H1 (cell line): ENCODE data around the gene MACROD2. TPM values are rescaled to one million over a fixed set of nuclear protein-coding genes. Genes with fewer than 3 reads are reported as not detected.

ENCODE experiments used
- E2F6 ChIP-seq: IDR thresholded peaks from 2 replicates; pipeline ENCODE4 v1.6.1; 2012; ENCODE audit warnings: inconsistent platforms
- JUND ChIP-seq: IDR thresholded peaks from 2 replicates; pipeline ENCODE4 v1.6.1; 2011; ENCODE audit warnings: mild to moderate bottlenecking, improper control_type of control experiment, low read length
- KDM5A ChIP-seq: fragments of 200-600 bp; IDR thresholded peaks from 2 replicates; pipeline ENCODE4 v1.7.1; 2012; ENCODE audit warnings: mild to moderate bottlenecking, low read length, inconsistent platforms, mixed read lengths
- NANOG ChIP-seq: IDR thresholded peaks from 2 replicates; pipeline ENCODE4 v1.6.1; 2011; ENCODE audit warnings: low read length, low read depth, mild to moderate bottlenecking, inconsistent platforms; ENCODE audit not compliant: insufficient read depth, poor library complexity, severe bottlenecking
- NRF1 ChIP-seq: IDR thresholded peaks from 2 replicates; pipeline ENCODE4 v1.6.1; 2011; ENCODE audit warnings: mild to moderate bottlenecking, low read depth, low read length, improper control_type of control experiment
- RNF2 ChIP-seq: fragments of 200-900, 300-1000 bp; sonication (generic); IDR thresholded peaks from 2 replicates; pipeline ENCODE4 v1.7.1; 2016; ENCODE audit warnings: borderline replicate concordance, low read depth, mild to moderate bottlenecking, antibody characterized with exemption, low read length; ENCODE audit not compliant: poor library complexity, severe bottlenecking; ENCODE audit errors: missing control alignments
- SP1 ChIP-seq: IDR thresholded peaks from 2 replicates; pipeline ENCODE4 v1.6.1; 2011; ENCODE audit warnings: low read depth, low read length
- SRF ChIP-seq: IDR thresholded peaks from 2 replicates; pipeline ENCODE4 v1.6.1; 2011; ENCODE audit warnings: mild to moderate bottlenecking, low read depth, low read length, moderate library complexity
- TAF7 ChIP-seq: optimal IDR thresholded peaks from 2 replicates; pipeline ENCODE3; 2011; ENCODE audit warnings: low read depth, mild to moderate bottlenecking, inconsistent platforms, low read length, moderate library complexity, borderline replicate concordance
- YY1 ChIP-seq: IDR thresholded peaks from 2 replicates; pipeline ENCODE4 v1.6.1; 2011; ENCODE audit warnings: low read depth, mild to moderate bottlenecking, low read length
- polyA plus RNA-seq, 7 experiments: library from polyadenylated mRNA; depleted of rRNA in 3 of 7; stranded (reverse) in 5 of 7; unstranded in 2 of 7; fragments of >200 nt in 5 of 7; fragments of 200-250 nt in 2 of 7; gene quantifications; 1 replicate in 5 of 7; 2 replicates in 1 of 7; 4 replicates in 1 of 7; pipeline versions ENCODE4 v1.2.1 to v1.2.3, GENCODE V29; 2011 to 2013; ENCODE audit warnings: missing spikeins in 2 of 7, mixed read lengths in 2 of 7
- total RNA-seq: library from RNA; stranded (reverse); fragmentation: NEBNext Ultra II Directional; extraction: Animal tissue kit (Norgen Biotek cat#: 25700); gene quantifications from 2 replicates; pipeline ENCODE4 v1.2.1, GENCODE V29; 2021
- TF ChIP-seq, protein P1 (sequence below): fragments of 300-600 bp; sonication (generic); IDR thresholded peaks from 2 replicates; pipeline ENCODE4 v1.7.1; 2012; ENCODE audit warnings: low read length, moderate library complexity, mild to moderate bottlenecking, inconsistent platforms; ENCODE audit not compliant: insufficient replicate concordance

The MACROD2 gene
- total and polyA plus RNA-seq, 2 of the 8 experiments (the other 6 are each of a cell fraction or from before 2014, with no cell fraction given) = 0.70 to 3.9 TPM

- TF ChIP-seq, protein P1, sequence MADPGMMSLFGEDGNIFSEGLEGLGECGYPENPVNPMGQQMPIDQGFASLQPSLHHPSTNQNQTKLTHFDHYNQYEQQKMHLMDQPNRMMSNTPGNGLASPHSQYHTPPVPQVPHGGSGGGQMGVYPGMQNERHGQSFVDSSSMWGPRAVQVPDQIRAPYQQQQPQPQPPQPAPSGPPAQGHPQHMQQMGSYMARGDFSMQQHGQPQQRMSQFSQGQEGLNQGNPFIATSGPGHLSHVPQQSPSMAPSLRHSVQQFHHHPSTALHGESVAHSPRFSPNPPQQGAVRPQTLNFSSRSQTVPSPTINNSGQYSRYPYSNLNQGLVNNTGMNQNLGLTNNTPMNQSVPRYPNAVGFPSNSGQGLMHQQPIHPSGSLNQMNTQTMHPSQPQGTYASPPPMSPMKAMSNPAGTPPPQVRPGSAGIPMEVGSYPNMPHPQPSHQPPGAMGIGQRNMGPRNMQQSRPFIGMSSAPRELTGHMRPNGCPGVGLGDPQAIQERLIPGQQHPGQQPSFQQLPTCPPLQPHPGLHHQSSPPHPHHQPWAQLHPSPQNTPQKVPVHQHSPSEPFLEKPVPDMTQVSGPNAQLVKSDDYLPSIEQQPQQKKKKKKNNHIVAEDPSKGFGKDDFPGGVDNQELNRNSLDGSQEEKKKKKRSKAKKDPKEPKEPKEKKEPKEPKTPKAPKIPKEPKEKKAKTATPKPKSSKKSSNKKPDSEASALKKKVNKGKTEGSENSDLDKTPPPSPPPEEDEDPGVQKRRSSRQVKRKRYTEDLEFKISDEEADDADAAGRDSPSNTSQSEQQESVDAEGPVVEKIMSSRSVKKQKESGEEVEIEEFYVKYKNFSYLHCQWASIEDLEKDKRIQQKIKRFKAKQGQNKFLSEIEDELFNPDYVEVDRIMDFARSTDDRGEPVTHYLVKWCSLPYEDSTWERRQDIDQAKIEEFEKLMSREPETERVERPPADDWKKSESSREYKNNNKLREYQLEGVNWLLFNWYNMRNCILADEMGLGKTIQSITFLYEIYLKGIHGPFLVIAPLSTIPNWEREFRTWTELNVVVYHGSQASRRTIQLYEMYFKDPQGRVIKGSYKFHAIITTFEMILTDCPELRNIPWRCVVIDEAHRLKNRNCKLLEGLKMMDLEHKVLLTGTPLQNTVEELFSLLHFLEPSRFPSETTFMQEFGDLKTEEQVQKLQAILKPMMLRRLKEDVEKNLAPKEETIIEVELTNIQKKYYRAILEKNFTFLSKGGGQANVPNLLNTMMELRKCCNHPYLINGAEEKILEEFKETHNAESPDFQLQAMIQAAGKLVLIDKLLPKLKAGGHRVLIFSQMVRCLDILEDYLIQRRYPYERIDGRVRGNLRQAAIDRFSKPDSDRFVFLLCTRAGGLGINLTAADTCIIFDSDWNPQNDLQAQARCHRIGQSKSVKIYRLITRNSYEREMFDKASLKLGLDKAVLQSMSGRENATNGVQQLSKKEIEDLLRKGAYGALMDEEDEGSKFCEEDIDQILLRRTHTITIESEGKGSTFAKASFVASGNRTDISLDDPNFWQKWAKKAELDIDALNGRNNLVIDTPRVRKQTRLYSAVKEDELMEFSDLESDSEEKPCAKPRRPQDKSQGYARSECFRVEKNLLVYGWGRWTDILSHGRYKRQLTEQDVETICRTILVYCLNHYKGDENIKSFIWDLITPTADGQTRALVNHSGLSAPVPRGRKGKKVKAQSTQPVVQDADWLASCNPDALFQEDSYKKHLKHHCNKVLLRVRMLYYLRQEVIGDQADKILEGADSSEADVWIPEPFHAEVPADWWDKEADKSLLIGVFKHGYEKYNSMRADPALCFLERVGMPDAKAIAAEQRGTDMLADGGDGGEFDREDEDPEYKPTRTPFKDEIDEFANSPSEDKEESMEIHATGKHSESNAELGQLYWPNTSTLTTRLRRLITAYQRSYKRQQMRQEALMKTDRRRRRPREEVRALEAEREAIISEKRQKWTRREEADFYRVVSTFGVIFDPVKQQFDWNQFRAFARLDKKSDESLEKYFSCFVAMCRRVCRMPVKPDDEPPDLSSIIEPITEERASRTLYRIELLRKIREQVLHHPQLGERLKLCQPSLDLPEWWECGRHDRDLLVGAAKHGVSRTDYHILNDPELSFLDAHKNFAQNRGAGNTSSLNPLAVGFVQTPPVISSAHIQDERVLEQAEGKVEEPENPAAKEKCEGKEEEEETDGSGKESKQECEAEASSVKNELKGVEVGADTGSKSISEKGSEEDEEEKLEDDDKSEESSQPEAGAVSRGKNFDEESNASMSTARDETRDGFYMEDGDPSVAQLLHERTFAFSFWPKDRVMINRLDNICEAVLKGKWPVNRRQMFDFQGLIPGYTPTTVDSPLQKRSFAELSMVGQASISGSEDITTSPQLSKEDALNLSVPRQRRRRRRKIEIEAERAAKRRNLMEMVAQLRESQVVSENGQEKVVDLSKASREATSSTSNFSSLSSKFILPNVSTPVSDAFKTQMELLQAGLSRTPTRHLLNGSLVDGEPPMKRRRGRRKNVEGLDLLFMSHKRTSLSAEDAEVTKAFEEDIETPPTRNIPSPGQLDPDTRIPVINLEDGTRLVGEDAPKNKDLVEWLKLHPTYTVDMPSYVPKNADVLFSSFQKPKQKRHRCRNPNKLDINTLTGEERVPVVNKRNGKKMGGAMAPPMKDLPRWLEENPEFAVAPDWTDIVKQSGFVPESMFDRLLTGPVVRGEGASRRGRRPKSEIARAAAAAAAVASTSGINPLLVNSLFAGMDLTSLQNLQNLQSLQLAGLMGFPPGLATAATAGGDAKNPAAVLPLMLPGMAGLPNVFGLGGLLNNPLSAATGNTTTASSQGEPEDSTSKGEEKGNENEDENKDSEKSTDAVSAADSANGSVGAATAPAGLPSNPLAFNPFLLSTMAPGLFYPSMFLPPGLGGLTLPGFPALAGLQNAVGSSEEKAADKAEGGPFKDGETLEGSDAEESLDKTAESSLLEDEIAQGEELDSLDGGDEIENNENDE = no peak
- TF ChIP-seq SP1 = no peak
- TF ChIP-seq SRF = no peak
- no peak for TF ChIP-seq YY1
- no peak for TF ChIP-seq TAF7
- no peak for TF ChIP-seq NRF1
- no peak for TF ChIP-seq E2F6
- no peak for TF ChIP-seq JUND
- no peak for TF ChIP-seq NANOG
- TF ChIP-seq KDM5A = no peak
- TF ChIP-seq RNF2 = no peak
Observed at GRCh38 chr20:15140286-15140685, 1145.0 kb downstream of the MACROD2 start (continued).
